Ramos (cell line): ENCODE measurements around the gene ZBTB43.

ENCODE experiments used
- in situ Hi-C: fragments of 300-500 bp; cut with MboI; formaldehyde crosslinking; loops from one replicate; pipeline ENCODE4 v1.14.3; 2022; ENCODE audit warnings: low sequenced_read_pairs; ENCODE audit not compliant: unreplicated experiment

Gene ZBTB43

DNA sequence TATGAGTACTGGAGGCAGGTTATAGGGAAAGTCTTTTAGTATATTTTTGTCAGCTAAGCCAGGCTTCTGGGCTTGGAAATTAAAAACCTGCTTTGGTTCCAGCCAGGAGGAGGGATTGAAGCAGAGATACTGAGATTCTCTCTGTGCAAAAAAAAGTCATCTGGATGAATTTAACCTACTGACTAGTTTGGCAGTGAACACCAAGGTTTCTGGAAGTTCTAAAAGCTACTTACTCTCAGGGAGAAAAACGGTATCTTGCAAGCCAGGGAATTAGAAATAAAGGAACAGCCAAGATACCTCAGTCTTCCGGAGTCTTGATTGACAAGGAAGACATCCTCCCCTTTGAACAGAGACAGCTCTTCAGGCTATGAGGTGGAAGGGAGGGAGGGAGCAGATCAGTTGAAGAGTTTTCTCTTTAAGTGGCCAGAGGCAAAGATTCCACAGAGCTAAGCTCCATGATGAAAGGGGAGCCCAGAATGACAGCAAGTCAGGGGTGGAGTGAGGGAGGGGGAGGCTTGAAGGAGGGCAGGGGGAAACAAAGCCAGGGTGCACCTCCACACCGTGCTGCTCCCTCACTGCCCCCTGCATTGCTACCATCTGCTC, 47.3 kb downstream of the ZBTB43 start:
- in situ Hi-C loops = no loop called here

DNA sequence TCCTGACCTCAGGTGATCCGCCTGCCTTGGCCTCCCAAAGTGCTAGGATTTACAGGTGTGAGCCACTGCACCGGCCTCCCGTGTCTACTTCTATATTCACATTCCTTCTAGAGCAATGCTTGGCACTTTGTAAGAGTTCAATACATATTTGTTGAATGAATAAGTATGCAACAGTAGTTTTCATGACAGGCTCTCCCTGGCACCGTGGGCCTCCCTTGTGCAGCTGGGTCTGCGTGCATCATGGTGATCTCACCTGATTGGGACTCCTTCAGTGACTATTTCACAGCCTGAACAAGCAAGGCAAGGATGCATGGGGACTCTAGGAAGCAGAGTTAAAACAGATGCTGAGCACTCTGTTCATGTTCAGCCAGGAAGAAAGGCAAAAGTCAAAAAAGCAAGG, 48.8 kb downstream of the ZBTB43 start:
- in situ Hi-C loops = no loop called here

DNA sequence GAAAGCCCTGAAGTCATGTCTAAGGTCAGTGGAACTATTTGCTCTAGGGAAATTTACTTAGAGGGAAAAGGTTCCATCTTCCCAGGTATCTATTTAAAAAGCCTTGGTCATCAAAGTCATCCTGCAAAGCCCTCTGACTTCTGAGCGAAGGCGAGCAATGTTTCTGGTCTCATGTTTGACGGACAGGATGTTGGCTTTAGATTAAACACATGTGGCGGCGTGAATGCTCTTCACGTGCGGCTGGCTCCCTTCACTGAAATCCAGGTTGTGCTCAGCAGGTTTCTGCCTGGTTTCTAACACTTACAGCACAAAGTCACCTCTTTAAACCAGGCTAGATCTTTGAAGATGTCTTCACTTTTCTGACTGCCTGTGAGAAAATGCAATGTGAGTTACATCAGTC, 49.9 kb downstream of the ZBTB43 start:
- in situ Hi-C loops = no loop called here

GRCh38 chr9:126856326-126856877, 51.6 kb downstream of the ZBTB43 start:
- in situ Hi-C loops = no loop called here

DNA sequence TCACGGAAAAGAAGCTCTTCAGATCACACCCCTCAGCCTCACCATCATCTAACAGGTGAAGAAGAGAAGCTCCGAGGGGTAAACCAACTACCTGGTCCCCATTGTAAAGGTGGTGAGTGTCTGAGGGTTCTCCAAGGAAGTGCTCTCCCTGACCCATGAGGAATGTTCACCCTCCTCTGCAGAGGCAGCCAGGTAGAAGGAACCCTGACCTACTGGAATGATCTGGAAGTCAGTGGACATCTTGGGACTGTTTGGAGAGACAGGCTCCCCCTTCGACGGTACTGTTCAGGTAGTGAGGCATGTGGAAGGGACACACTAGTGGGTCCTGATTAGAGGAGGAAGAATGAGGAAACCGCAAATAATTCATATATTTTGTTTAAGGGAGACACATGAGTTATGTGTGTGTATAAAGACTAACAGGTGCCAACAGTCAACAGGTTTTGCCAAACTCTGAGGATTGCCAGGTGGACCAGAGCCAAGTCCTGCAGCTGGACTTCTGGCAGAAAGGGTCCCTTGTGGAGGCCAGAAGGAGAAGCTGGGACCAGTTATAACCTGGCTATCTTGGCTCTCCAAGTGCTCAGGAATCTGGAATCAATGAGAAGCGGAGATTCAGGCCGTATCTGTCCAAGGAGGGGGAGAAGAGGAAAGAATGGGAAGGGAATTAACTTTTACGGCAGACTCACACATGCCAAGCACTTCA, 52.6 kb downstream of the ZBTB43 start:
- in situ Hi-C loops = no loop called here

DNA sequence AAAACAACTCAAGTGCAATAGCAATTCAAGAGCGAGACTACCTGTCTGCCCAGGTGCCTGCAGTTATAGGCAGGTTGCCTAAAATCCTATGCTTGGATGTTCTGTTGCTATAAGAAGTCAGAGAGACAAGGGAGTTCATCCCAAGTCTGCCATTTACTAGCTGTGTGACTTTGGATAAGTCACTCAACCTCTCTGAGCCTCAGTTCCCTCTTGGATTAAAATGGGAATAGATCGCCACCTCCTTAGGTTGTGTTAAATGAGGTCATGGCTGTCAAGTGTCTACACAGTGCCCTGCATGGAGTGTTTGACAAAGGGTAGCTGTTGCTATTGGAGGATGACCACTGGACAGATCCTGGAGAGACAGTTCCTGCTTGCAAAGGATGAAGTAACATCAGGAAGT, 54.3 kb downstream of the ZBTB43 start:
- in situ Hi-C loops = no loop called here

GRCh38 chr9:126860077-126860756, 55.4 kb downstream of the ZBTB43 start, which contains the start of gene ZBTB34:
TSS of gene ZBTB34 (plus strand) at chr9:126860639. CDS start at chr9:126879400, 18,761 bp downstream.
- in situ Hi-C loops = no loop called here

DNA sequence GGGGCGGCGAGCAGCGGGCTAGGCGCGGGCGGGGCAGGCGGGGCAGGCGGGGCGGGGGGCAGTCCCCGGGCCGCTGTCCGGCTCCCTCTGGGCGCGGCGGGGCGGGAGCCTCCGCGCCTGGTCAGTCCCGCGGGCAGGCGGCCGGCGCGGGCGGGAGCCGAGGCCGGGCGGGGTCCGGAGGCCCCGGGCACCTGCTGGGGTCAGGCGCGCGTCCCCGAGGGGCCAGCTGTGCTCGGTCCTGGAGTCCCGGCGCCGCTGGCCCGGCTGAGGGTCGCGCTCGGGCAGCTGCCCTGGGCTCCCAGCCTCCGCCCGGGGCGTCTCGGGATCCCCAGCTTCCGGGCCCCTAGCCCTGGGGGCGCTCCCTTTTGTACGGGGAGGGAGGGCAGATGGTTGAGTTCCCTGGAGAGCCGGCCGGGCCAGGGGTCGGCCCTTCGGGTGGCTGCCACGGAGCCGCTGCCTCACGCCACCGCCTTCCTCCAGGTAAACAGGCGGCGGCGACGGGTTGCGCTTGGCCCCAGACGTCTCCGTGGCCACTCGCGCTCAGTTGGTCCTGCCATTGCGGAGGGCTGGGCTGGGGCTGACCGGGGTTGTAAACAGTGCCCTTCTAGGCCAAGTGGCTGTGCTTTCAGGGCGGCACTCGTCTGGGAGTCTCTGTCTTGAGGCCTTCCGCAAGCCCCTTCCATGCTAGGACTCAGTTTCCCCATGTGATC, 56.1 kb downstream of the ZBTB43 start:
- in situ Hi-C loops = no loop called here

GRCh38 chr9:126861707-126862103, 56.9 kb downstream of the ZBTB43 start:
- in situ Hi-C loops = no loop called here

GRCh38 chr9:126862104-126862761, 57.4 kb downstream of the ZBTB43 start:
- in situ Hi-C loops = no loop called here

DNA sequence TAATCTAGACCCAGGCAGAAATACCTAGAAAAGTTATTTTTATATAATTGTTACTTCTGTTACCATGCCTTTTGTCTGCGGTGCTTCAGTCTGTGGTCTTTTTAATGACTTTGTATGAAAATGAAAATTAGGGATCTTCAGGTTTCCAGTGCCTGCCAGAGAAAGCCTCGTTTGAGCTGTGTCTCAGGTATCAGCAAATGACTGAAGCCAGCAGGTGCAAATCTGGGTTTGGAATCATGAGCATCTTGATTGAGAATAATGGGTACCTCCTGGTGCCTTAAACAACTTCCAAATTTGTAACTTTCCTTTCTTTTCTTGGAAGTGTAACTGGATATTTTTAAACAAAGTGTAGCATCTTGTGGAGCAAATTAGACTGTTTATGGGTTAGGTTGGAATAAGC, 59.9 kb downstream of the ZBTB43 start:
- in situ Hi-C loops = no loop called here

DNA sequence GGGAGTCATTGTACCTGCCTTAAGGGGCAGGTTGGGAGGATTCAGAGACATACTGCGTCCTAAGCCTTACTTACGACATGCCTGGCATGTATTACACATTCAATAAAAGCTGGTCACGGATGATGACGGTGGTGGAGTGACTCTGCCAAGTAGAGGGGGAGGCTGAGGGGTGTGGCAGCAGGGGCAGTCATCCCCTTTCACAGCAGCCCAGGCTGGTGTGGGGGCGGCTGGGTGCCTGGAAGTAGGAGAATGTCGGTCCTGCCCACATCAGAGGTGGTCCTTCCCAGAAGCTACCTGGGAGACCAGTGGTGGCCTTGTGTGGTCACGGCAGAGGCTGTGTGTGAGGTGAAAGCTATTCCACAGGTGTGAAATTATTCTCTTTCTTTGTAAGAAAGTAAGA, 64.5 kb downstream of the ZBTB43 start:
- in situ Hi-C loops = no loop called here

- in situ Hi-C loops = no loop called here
Measured at GRCh38 chr9:126872516-126872915, 67.7 kb downstream of the ZBTB43 start.

DNA sequence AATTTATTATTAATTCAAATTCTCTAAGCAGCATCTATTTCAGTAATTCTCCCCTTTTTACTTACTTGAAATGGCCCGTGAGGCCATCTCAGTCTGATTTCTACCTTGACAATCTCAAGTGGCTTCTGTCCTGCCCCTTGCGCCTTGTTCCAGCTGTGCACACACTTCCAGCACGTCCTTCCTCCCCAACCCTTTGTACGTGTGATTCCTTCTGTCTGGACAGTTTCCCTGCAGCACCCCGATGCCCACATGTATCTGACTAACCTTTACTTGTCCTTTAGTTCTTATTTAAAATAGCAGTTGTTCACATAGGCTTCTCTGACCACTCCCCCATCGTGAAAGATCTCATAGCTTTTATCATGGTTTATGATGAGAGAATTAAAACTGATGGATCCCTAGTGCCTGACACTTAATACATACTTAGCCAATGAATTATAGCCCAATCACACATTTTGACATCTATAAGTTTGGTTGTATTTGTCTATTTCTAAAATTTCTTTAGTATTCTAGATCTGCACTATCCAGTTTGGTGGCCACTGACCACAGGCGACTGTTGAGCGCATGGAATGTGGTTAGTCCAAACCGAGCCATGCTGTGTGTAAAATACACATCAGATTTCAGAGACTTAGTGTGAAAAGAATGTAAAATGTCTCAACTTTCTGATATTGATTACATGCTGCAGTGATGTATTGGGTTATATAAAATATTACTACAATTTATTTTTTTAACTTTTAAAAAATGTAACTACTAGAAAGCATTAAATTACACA, 69.9 kb downstream of the ZBTB43 start:
- in situ Hi-C loops = no loop called here

DNA sequence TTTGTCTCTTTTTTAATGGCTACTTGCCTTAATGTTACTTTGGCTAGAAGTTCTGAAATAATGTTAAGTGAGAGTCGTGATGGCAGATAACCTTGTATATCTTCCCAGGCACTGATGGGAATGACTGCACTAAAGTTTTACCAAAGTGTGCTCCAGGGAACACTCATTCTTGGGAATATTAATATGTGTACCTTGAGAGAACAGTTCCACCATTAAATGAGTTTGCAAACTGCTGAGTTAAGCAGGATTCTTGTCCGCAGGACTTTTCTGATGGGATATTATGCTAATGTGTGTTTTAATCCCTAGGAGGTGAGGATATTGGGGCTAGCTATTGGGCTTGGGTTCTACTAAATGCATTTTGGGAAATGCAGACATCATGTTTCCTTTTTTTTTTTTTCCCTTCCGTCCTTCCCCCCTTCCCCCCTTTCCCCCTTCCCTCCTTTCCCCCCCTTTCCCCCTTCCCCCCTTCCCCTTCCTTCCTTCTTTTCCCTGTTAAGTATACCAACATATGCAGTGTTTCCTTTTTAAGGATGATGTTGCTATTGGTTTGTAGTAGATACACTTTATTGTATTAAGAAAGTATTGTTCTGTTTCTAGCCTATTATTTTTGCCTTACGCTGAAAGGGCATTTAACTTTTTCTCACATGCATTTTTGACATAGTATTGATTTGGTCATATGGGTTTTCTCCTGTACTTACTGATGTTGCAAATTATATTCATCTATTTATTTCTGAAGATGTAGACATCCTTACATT, 71.1 kb downstream of the ZBTB43 start:
- in situ Hi-C loops = no loop called here

DNA sequence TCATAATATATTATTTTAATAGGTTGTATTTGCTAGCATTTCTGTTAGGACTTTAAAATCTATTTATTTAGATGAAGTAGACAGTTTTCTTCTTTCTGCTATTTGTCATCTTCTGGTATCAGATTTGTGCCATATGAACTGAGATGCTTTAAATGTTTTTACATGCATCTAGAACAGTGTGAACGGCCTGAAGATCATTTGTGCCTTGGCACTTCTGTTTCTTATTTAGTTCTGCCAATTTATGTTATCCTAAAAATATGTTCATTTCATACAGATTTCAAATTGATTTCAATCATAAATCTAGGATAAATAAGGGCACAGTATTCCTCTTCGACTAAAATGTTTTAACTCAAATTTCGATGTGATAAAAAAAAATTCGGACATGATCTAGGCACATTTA, 71.7 kb downstream of the ZBTB43 start:
- in situ Hi-C loops = no loop called here

DNA sequence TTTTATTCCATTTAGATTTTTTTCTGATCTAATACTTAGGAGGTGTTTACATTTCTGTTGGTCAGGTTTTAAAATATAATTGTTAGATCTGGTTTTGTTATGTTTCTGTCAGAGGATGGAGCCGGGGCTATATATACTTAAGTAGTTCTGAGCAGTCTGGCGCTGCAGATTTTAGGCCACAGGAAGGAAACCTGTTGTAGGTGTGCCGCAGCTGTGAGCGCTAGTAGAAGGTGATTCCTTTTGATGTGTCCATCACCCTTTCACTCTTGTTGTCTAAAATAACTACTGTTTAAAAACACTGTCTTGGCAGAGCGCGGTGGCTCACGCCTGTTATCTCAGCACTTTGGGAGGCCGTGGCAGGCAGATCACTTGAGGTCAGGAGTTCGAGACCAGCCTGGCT, 72.6 kb downstream of the ZBTB43 start:
- in situ Hi-C loops = no loop called here

- in situ Hi-C loops = no loop called here
Measured at GRCh38 chr9:126879288-126879687, 74.4 kb downstream of the ZBTB43 start.
